ENCODE measurements around the gene HEG1.

DNA sequence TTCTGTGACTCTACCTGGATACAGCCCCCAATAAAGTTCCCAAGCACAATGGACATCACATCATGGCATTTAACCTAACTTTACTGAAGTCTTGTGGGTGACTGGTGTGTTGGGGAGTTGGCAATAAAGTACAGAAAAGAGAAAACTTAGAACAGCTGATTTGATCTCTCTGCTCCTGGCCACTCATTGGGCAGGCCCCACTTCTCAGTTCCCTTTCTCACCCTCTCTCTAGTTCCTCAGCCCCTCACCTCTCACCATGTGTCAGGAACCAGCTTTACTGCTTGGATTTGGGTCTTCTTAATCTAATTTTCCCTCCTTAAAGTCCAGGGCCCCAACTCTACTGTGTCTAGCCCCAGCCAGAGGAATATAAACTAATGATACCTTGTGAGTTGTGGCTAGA, 120.5 kb downstream of the HEG1 start:
- TF ChIP-seq, protein P1, sequence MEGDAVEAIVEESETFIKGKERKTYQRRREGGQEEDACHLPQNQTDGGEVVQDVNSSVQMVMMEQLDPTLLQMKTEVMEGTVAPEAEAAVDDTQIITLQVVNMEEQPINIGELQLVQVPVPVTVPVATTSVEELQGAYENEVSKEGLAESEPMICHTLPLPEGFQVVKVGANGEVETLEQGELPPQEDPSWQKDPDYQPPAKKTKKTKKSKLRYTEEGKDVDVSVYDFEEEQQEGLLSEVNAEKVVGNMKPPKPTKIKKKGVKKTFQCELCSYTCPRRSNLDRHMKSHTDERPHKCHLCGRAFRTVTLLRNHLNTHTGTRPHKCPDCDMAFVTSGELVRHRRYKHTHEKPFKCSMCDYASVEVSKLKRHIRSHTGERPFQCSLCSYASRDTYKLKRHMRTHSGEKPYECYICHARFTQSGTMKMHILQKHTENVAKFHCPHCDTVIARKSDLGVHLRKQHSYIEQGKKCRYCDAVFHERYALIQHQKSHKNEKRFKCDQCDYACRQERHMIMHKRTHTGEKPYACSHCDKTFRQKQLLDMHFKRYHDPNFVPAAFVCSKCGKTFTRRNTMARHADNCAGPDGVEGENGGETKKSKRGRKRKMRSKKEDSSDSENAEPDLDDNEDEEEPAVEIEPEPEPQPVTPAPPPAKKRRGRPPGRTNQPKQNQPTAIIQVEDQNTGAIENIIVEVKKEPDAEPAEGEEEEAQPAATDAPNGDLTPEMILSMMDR (IDR thresholded peaks at IDR 0.05): no peak
- TF ChIP-seq POLR2A (IDR thresholded peaks at IDR 0.05): no peak

All from heart left ventricle (tissue), 13 donors.